ENCODE results near the gene FBXL16.
A peak's percentile ranks its signal among the peaks of the same experiment; 100 is the strongest.
"Not testable (repeated sequence)": the region's sequence is repeated elsewhere in the genome, so short reads cannot be mapped to it uniquely, and the experiment has no call there.

The FBXL16 gene

GRCh38 chr16:705431-706188 lies at the start of gene FBXL16:
TSS of gene FBXL16 (minus strand) at chr16:705801. CDS start at chr16:697405, 8,396 bp downstream.
- no peak for DNase-seq

- no peak for DNase-seq
Measured at GRCh38 chr16:754656-755055, 49.1 kb upstream of the FBXL16 start.

- DNase-seq, result not testable (repeated sequence)
Measured at GRCh38 chr16:754121-754607, 48.6 kb upstream of the FBXL16 start.

- DNase-seq, result no peak
Measured at GRCh38 chr16:752007-752312, 46.4 kb upstream of the FBXL16 start.

GRCh38 chr16:751152-752006 lies 45.8 kb upstream of the FBXL16 start:
- DNase-seq, result no peak

- DNase-seq, result no peak
Measured at GRCh38 chr16:750485-750884, 44.9 kb upstream of the FBXL16 start.

- DNase-seq, result no peak
Measured at GRCh38 chr16:749010-749409, 43.4 kb upstream of the FBXL16 start.

GRCh38 chr16:747978-748746 lies 42.6 kb upstream of the FBXL16 start:
- no peak for DNase-seq

GRCh38 chr16:746637-747036 lies 41.0 kb upstream of the FBXL16 start:
- no peak for DNase-seq

- DNase-seq, result no peak
Measured at GRCh38 chr16:745739-746138, 40.1 kb upstream of the FBXL16 start.

- no peak for DNase-seq
Measured at GRCh38 chr16:743794-744500, 38.3 kb upstream of the FBXL16 start.

- DNase-seq, result not testable (repeated sequence)
Measured at GRCh38 chr16:742894-743293, 37.3 kb upstream of the FBXL16 start.

GRCh38 chr16:741986-742629 lies 36.5 kb upstream of the FBXL16 start:
- DNase-seq, result no peak

- DNase-seq, result peak; percentile 95
Measured at GRCh38 chr16:740764-741505, 35.3 kb upstream of the FBXL16 start, which contains the start of gene CIAO3. TSS of gene CIAO3 (minus strand) at chr16:740997. CDS start at chr16:740985, 12 bp downstream.

GRCh38 chr16:740459-740763 lies 34.8 kb upstream of the FBXL16 start:
- no peak for DNase-seq

- DNase-seq, result no peak
Measured at GRCh38 chr16:739560-740458, 34.2 kb upstream of the FBXL16 start.

GRCh38 chr16:736936-737481 lies 31.4 kb upstream of the FBXL16 start:
- DNase-seq, result no peak

- no peak for DNase-seq
Measured at GRCh38 chr16:735982-736453, 30.4 kb upstream of the FBXL16 start.

GRCh38 chr16:734981-735881 lies 29.6 kb upstream of the FBXL16 start:
- DNase-seq, result no peak

Measured in retina (tissue), 1 donor.